ENCODE results near the gene LDAH.
"Not testable (repeated sequence)": the region's sequence is repeated elsewhere in the genome, so short reads cannot be mapped to it uniquely, and the experiment has no call there.

LDAH gene

DNA sequence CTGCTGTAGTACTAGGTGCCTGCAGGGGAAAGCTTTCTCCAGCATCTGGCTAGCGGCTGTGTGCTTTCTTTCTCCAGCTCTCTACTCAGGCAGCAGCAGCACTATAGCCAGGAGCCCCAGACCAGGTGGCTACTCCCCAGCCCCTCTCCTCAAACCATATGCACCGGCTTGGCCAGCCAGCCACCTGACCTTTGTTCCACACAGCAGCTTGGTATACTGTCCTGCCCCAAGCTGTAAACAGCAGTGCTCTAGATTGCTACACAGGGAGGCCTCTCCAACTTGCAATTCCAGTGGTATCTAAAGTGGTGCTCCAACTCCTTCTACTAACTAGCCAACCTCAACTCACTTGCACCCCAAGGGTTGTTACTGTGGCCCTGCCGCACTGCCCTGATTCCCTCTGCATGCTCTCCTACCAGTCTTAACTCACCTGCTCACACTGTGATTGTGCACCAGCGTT, 19.6 kb downstream of the LDAH start:
- TF ChIP-seq, protein P1, sequence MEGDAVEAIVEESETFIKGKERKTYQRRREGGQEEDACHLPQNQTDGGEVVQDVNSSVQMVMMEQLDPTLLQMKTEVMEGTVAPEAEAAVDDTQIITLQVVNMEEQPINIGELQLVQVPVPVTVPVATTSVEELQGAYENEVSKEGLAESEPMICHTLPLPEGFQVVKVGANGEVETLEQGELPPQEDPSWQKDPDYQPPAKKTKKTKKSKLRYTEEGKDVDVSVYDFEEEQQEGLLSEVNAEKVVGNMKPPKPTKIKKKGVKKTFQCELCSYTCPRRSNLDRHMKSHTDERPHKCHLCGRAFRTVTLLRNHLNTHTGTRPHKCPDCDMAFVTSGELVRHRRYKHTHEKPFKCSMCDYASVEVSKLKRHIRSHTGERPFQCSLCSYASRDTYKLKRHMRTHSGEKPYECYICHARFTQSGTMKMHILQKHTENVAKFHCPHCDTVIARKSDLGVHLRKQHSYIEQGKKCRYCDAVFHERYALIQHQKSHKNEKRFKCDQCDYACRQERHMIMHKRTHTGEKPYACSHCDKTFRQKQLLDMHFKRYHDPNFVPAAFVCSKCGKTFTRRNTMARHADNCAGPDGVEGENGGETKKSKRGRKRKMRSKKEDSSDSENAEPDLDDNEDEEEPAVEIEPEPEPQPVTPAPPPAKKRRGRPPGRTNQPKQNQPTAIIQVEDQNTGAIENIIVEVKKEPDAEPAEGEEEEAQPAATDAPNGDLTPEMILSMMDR (IDR thresholded peaks at IDR 0.05; ENCODE audit: insufficient read depth, low read depth, low read length, missing control alignments), result no peak
- no peak overlapping the region for H3K4me3 ChIP-seq (ENCODE audit: low read depth, low read length)
- DNase-seq (ENCODE audit: low read depth), result no peak

DNA sequence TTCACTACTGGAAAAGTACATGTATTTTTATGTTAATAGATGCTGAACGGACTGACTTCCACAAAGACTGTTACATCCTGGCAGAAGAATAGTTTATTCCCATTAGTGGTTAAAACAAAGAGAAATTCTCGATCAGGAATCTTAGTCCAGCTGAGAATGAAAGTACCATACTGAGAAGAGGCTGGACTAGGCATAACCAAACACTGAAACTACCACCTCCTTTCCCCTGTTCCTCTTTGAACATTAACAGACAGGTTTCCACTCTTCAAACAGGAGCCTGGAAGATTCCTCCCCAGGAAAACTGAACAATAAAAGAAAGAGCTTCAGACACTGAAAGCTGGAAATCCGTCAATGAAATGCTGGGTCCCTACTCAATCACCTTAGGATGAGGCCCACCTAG, 25.8 kb downstream of the LDAH start:
- TF ChIP-seq, protein P1 (IDR thresholded peaks at IDR 0.05; ENCODE audit: insufficient read depth, low read depth, low read length, missing control alignments), result no peak
- no peak overlapping the region for H3K4me3 ChIP-seq (ENCODE audit: low read depth, low read length)
- no peak for DNase-seq (ENCODE audit: low read depth)

DNA sequence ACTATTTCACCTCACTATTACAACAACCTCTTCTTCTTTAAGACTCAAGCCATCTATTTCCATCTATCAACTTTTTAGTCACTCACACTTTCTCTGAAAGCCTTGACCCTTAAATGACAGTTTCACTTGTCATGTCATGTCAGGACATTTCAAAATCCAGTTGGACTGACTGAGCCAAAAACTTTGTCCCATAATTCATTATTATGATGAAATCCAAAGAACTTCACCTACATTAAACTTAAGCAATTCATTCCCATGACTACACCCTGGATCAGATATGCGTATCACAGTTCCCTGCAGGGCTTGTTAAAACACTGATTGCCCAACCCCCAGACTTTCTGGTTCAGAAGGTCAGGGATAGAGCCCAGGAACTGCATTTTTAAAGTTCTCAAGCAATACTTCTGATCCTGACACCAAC, 26.5 kb downstream of the LDAH start:
- no peak overlapping the region for H3K4me3 ChIP-seq (ENCODE audit: low read depth, low read length)
- peak; percentile 7 for DNase-seq (ENCODE audit: low read depth)
- TF ChIP-seq, protein P1 (IDR thresholded peaks at IDR 0.05; ENCODE audit: insufficient read depth, low read depth, low read length, missing control alignments), result no peak

DNA sequence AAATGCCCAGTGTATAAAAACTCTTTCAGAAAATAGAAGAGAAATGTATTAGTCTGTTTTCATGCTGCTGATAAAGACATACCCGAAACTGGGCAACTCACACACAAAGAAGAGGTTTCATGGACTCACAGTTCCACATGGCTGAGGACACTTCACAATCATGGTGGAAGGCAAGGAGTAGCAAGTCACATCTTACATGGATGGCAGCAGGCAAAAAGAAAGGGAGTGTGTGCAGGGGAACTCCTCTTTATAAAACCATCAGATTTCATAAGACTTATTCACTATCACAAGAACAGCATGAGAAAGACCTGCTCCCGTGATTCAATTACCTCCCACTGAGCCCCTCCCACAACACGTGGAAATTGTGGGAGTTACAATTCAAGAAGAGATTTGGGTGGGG, 29.0 kb downstream of the LDAH start:
- not testable (repeated sequence) for H3K4me3 ChIP-seq (ENCODE audit: low read depth, low read length)

DNA sequence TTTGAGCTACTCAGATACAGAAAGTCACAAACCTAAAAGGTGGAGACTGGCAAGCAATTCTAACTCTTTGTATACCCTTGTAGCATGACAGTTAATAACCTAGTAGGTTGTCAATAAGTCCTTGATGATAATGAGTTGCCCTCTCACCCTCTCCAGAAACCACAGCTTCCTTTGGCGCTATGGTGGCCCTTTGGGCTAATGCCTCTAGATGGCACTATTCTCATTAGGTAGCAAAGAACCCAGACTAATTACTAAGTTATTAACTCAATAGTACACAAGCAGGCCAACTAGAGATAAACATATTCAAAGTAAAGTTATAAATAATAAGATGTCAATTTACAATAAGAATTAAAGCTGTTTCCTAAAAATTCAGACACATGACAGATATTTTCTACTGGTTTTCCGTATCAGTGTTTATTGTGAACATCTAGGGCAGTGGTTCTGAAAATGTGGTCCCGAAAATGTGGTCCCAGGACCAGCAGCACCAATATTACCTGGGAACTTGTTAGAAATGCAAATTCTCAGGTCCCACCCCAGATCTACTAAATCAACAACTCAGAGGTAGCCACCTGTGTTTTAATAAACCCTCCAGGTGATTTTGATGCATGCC, 41.1 kb downstream of the LDAH start:
- DNase-seq (ENCODE audit: low read depth), result peak; percentile 52
- TF ChIP-seq, protein P1 (IDR thresholded peaks at IDR 0.05; ENCODE audit: insufficient read depth, low read depth, low read length, missing control alignments), result peak; percentile 61
- H3K4me3 ChIP-seq (ENCODE audit: low read depth, low read length), result no peak overlapping the region

More for the DNA sequence above, 29.0 kb downstream of the LDAH start:
- DNase-seq (ENCODE audit: low read depth), result not testable (repeated sequence)

DNA sequence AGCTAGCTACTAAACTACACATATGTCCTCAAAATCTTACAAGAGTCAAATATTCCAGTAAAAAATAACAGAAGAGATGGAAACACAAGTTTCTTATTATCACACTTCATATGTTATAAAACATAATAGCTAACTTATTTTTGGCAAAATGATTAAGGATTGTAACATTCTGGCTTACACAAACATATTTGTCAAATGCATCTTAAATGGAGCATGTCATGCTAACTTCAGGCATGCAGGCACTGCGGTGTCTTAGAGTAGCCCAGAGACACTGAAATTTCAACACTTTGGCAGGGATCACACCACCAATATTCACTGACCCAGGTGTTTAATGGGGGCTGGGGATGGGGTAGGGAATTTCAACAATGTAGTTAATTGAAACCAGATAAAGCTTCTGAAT, 51.6 kb downstream of the LDAH start:
- no peak overlapping the region for H3K4me3 ChIP-seq (ENCODE audit: low read depth, low read length)
- TF ChIP-seq, protein P1 (IDR thresholded peaks at IDR 0.05; ENCODE audit: insufficient read depth, low read depth, low read length, missing control alignments), result no peak
- no peak for DNase-seq (ENCODE audit: low read depth)

DNA sequence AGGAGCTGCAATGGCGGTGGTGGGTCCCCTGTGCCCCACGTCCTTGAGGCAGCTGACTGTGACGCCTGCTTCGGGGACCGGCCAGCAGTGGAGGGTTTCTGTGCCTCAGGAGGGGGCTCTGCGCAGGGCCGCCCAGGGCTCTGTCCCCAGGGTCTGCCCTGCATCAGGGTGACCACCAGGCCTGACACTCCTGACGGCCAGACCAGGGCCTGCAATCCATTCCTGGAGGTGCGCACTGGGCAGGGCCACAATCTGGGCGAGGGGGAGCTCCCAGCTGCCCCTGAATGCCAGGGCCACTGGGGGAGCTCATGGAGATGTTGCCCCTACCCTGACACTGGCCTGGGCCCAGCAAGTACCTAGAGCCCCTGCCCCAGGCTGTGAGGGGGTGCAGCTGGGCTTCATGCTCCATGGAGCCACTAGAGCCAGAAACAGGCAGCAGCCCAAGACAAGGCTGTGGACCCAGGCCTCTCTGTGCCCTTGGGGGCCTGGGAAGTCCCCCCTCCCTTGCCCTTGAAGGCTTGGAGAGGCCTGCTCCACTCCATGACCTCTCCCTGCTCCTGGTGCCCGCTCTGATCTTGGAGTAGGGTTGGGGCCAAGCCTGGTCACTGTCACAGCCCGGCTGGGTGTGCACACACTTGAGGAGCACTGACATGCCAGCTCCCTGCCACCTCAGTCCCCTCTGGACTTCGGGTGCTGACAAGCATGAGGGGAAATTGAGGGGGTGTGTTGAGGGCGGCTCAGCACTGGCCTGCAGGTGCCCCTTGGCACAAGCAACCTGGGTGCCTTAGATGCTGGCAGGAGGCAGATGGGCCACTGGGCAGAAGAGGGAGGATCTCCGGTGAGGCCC, 55.9 kb downstream of the LDAH start:
- DNase-seq (ENCODE audit: low read depth), result no peak
- TF ChIP-seq, protein P1 (IDR thresholded peaks at IDR 0.05; ENCODE audit: insufficient read depth, low read depth, low read length, missing control alignments), result no peak
- no peak overlapping the region for H3K4me3 ChIP-seq (ENCODE audit: low read depth, low read length)
